Daoy (cell line): ENCODE data around the gene KCNJ1. TPM values are rescaled to one million over a fixed set of nuclear protein-coding genes. Genes with fewer than 3 reads are reported as not detected.

ENCODE experiments used
- DNase-seq: peaks from one replicate; pipeline ENCODE4 v3.0.0-alpha.2; 2015; ENCODE audit warnings: low read depth
- total RNA-seq: library from RNA; depleted of rRNA; stranded (reverse); fragments of >200 nt; shearing (Covaris generic); gene quantifications from 2 replicates; pipeline ENCODE4 v1.2.3, GENCODE V29; 2014

The KCNJ1 gene
- total RNA-seq, 1 experiment from 2014 or later, result not detected

GRCh38 chr11:128882451-128882850, 15.4 kb upstream of the KCNJ1 start:
- DNase-seq, result no peak

- DNase-seq, result no peak
Measured at GRCh38 chr11:128881221-128881620, 14.1 kb upstream of the KCNJ1 start.

GRCh38 chr11:128879817-128880216, 12.7 kb upstream of the KCNJ1 start:
- no peak for DNase-seq

GRCh38 chr11:128878455-128878854, 11.4 kb upstream of the KCNJ1 start:
- DNase-seq, result no peak

GRCh38 chr11:128877726-128878125, 10.6 kb upstream of the KCNJ1 start:
- no peak for DNase-seq

- DNase-seq, result no peak
Measured at GRCh38 chr11:128876133-128876650, 9.1 kb upstream of the KCNJ1 start.

GRCh38 chr11:128874427-128874826, 7.3 kb upstream of the KCNJ1 start:
- peak; percentile 26 for DNase-seq

GRCh38 chr11:128872594-128872993, 5.5 kb upstream of the KCNJ1 start:
- DNase-seq, result no peak

GRCh38 chr11:128872094-128872493, 5.0 kb upstream of the KCNJ1 start:
- no peak for DNase-seq

GRCh38 chr11:128871168-128871610, 4.1 kb upstream of the KCNJ1 start:
- DNase-seq, result no peak

- no peak for DNase-seq
Measured at GRCh38 chr11:128868841-128869671, 2.0 kb upstream of the KCNJ1 start.

- peak; percentile 23 for DNase-seq
Measured at GRCh38 chr11:128865490-128865889, 1.6 kb downstream of the KCNJ1 start.

- DNase-seq, result peak; percentile 8
Measured at GRCh38 chr11:128862908-128863660, 4.0 kb downstream of the KCNJ1 start.

- DNase-seq, result no peak
Measured at GRCh38 chr11:128862406-128862805, 4.7 kb downstream of the KCNJ1 start.

- peak; percentile 20 for DNase-seq
Measured at GRCh38 chr11:128860571-128861361, 6.3 kb downstream of the KCNJ1 start.

GRCh38 chr11:128859563-128860441, 7.3 kb downstream of the KCNJ1 start:
- peak; percentile 77 for DNase-seq

- DNase-seq, result no peak
Measured at GRCh38 chr11:128857341-128857740, 9.8 kb downstream of the KCNJ1 start.

GRCh38 chr11:128856241-128856640, 10.9 kb downstream of the KCNJ1 start:
- DNase-seq, result no peak

GRCh38 chr11:128854841-128855240, 12.3 kb downstream of the KCNJ1 start:
- no peak for DNase-seq

- no peak for DNase-seq
Measured at GRCh38 chr11:128853559-128853958, 13.5 kb downstream of the KCNJ1 start.
